HG03196 (cell line): ENCODE data around the gene S1PR4.
"Not testable (repeated sequence)": the region's sequence is repeated elsewhere in the genome, so short reads cannot be mapped to it uniquely, and the experiment has no call there.

Source experiments
- ATAC-seq: cut with Tn5 transposase; IDR thresholded peaks from one replicate; pipeline ENCODE4 v1.9.1; 2021; ENCODE audit not compliant: unreplicated experiment

Gene S1PR4

DNA sequence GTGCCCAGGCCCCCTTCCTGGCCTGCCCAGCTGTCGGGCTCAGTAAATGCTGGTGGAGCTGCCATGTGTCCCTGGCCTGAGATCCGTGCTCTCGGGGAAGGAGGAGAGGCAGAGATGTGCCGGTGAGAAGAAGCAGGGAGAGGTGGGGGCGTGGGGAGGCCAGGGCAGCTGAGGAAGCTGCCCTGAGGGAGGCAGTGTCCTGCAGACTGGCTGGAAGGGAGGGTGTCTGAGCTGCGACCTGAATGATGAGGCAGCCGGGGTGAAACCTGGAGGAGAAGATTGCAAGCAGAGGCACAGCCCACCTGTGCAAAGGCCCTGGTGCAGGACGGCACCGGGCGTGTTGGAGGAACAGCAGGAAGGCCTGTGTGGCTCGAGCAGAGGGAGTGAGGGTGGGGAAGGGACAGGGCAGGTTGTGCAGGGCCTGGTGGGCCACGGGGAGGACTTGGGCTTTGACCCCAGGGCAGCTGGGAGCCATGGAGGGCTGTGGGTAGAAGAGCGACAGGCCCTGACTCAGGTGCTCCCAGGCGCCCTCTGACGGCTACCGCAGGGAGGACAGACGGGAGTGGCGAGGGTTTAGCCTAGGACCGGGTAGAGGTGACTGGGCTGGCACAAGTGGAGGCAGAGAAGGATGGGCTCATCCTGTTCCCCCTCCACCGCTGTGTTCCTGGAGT, 31.9 kb downstream of the S1PR4 start:
- no peak for ATAC-seq

DNA sequence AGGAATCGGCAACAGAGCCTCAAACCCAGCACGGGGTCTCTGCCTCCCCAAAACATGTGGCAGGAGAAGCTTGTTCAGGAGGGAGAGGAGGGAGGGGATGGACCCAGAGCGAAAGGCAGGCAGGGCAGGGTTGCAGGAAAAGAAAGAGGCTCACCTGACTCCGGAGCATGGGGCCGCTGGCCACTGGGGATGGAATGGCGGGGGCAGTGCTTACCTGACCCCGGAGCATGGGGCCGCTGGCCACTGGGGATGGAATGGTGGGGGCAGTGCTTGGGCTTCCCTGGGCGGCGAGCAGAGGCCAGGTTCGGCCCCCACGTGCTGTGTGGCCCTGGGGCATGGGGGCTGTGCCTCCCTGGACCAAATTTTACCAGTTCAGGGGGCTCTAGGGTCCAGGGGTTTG, 32.6 kb downstream of the S1PR4 start:
- no peak for ATAC-seq

DNA sequence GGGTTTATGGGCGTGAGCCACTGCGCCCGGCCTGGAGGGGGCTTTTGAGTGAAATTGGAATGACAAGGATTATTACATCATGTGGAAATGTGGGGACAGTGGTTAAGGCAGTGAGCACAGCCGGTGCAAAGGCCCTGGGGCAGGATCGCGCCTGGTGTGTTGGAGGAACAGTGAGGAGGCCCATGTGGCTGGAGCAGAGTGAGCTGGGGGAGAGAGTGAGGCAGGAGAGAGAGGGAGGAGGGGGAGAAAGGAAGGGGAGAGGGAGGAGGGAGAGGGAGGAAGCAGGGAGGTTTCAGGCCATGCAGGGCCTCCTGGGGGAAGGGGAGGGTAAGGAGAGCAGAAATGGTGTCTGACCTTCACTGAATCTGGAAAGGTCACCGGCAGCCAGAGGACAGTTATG, 34.6 kb downstream of the S1PR4 start:
- ATAC-seq = no peak

DNA sequence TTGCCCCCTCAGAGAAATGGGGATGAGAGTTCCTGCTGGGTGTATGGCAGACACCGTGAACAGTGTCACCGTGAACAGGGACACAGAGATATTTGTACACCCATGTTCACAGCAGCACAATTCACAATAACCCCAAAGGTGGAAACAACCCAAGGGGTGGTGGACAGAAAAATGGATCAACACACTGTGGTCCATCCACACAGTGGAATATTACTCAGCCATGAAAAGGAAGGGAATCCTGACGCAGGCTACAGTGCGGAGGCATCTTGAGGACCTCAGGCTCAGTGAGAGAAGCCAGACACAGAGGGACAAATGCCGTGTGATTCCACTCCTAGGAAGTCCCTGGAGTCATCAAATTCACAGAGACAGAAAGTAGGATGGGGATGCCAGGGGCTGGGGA, 38.3 kb downstream of the S1PR4 start:
- ATAC-seq = no peak

DNA sequence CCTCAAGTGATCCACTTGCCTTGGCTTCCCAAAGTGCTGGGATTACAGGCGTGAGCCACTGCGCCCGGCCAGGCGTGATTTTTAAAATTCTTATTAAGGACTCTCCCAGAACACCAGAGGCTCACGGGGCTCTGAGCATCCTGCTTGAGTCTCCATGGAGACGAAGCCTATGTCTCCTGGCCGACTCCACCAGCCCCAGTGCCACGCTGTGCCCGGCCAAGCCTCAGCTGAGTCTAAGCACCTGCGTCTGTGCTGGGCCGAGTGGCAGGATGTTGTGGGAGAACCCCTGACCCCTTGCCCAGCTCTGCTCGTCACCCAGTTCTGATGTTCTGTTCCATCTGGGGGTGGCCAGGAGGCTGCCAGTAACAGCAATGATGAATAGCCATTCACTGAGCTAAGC, 42.0 kb downstream of the S1PR4 start:
- no peak for ATAC-seq

DNA sequence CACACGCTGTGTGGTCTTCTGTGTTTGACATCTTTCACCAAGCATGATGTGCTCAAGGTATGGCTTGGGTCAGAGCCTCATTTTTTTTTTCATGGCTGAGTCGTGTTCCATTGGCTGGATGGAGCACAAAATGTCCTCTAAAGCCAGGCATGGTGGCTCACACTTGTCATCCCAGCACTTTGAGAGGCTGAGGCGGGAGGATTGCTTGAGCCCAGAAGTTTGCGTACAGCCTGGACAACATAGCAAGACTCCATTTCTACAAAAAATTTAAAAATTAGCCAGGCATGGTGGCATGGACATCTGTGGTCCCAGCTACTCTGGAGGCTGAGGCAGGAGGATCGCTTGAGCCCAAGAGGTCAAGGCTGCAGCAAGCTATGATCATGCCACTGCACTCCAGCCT, 43.0 kb downstream of the S1PR4 start:
- not testable (repeated sequence) for ATAC-seq

DNA sequence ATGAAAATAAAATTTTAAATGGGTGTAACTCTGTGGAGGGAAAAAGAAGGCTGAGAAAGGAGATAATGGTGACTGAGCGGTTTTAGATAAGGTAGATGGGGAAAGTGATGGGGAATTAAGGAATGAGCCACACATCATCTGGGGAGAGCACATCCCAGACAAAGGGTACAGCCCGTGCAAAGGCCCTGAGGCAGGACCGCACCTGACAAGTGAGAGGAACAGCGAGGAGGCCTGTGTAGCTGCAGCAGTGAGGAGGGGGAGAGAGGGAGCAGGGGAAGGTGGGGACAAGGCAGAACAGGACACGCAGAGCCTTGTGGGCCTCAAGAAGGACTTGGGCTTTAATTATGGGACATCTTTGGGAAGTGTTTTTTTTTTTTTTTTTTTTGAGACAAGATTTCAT, 44.1 kb downstream of the S1PR4 start:
- no peak for ATAC-seq

DNA sequence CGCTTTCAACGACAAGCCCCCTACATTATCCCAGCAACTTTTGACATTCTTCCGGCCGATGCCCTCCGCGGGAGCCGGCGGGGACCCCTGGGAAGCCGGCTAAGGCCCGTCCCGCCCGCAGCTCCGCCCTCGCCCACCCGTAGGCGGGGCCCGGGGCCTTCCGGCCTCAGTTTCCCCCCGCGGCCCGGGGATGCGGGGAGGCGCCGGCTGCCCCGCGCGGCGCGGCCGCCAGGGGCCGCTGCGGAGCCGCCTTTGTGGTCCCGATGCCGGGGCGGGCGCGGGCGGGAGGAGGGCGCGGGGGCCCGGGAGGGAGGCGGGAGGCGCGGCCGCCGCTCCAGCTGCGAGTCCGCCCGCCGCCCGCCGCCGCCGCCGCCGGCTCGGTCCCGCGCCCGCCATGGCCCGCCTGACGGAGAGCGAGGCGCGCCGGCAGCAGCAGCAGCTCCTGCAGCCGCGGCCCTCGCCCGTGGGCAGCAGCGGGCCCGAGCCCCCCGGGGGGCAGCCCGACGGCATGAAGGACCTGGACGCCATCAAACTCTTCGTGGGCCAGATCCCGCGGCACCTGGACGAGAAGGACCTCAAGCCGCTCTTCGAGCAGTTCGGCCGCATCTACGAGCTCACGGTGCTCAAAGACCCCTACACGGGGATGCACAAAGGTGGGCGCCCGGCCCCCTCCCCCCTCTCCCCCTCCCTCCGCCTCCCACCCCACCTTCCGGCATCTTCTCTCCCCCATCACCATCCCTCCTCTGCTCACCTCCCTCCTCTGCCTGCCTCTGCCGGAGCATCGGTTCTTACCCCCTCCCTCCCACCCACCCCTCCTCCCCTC, 46.0 kb downstream of the S1PR4 start, which contains the start of gene CELF5:
Gene CELF5 (plus strand): TSS at position 316 of the 823 bp plus-strand sequence. CDS start 79 bp downstream, at position 395.
- ATAC-seq = no peak

DNA sequence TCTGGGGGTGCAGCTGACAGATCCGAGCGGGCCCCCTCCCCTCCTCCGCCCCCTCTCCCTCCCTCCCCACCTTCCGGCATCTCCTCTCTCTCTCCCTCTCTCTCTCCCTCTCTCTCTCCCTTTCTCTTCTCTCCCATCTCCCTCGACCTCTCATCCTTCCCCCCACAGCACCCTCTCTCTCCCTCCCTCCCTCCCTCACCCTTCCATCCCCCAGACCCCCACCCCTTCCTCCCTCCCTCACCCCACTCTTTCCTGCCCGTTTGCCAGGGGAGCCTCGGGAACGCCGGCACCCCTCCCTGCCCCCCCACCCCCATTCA, 46.6 kb downstream of the S1PR4 start:
- ATAC-seq = no peak

DNA sequence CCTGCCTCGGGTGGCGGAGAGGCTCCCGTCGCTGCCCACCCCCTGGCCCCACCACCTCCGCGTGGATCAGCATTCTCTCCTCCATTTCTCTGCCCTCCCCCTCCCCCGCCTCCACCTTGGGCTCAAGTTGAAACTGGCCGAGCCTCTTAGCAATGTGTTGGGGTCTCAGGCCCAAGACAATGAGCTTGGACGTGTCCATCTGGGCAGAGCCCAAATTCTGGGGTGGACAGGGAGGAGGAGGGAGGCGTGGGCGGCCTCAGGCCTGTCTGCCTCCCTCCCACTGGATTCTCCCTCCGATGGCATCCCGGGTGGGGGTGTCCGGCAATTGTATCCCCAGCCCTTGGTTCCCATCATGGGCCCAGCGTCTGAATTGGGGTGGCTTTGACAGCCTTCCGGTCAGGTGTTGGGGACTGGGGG, 47.1 kb downstream of the S1PR4 start:
- ATAC-seq = no peak

DNA sequence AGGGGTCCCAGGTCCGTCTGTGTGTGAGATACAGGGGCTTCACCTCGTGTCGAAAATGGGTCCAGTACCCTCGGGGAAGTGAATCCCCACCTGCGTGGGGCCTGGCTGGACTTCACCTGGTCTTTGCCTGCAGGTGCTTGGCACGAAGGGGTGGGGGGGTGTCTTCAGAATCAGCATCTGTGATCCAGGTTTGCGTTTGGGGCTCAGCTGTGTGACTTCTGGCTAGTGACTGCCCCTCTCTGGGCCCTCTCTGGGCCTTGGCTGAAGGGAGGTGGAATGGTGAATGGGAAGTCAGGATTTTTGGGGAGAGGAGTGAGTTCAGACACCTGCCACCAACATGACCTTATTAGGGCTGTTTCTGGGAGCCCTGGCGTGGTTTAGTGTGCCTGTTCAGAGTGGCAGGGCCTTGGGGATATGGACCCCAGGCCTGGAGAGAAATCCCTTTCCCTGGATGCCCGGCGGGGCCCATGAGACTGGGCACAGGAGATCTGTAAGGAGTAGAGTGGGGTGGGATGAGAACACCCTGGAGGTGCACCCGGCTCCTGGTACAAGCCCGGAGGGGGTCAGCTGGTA, 48.6 kb downstream of the S1PR4 start:
- ATAC-seq = no peak

DNA sequence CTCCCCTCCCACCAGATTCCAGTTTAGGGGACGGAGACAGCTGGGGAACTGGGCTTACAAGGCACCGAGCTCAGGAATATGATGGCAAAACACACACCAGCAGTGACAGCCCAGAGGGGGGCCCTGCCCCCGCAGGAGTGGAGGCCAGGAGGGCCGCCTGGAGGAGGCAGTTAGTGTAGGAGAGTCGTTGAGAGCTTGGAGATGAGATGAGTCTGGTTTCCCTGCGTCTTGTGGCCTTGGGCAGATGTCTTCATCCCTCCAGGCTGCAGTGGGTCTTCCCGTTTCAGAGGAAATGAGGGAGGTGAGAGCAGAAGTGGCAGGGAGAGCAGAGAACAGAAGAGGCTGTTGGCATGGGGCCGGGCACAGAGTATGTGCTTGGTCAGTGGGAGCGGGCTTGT, 50.8 kb downstream of the S1PR4 start:
- ATAC-seq = no peak
